Activated CD4-positive, alpha-beta T cell treated with anti-CD3 and anti-CD28 coated beads, Interleukin-2, amount 10 ng/mL, durations not matched to agents 24 days and 14 days (primary cell): ENCODE measurements around the gene POLD1. TPM values are rescaled to one million over a fixed set of nuclear protein-coding genes. Genes with fewer than 3 reads are reported as not detected.

Experiments used
- DNase-seq: peaks from one replicate; pipeline ENCODE4 v3.0.0; 2022
- H3K27ac Mint-ChIP-seq: one replicate; pipeline ENCODE4 v1.8.0; 2022; ENCODE audit warnings: mild to moderate bottlenecking, mixed read lengths
- H3K27me3 Mint-ChIP-seq: one replicate; pipeline ENCODE4 v1.8.0; 2022; ENCODE audit warnings: mixed read lengths
- H3K36me3 Mint-ChIP-seq: one replicate; pipeline ENCODE4 v1.8.0; 2022; ENCODE audit warnings: low read depth, mild to moderate bottlenecking, mixed read lengths
- H3K4me1 Mint-ChIP-seq: one replicate; pipeline ENCODE4 v1.8.0; 2021; ENCODE audit warnings: mixed read lengths
- H3K4me3 Mint-ChIP-seq: one replicate; pipeline ENCODE4 v1.8.0; 2022; ENCODE audit warnings: mild to moderate bottlenecking, moderate library complexity, mixed read lengths
- H3K9me3 Mint-ChIP-seq: one replicate; pipeline ENCODE4 v1.8.0; 2021; ENCODE audit warnings: mixed read lengths
- intact Hi-C: fragments of 100-400 bp; cut with micrococcal nuclease; formaldehyde crosslinking; loops from one replicate; pipeline ENCODE4 v1.15.1; 2023
- total RNA-seq: library from RNA; stranded (reverse); gene quantifications from 2 replicates; pipeline ENCODE4 v1.2.3, GENCODE V29; 2022

POLD1 gene
- total RNA-seq, 1 donor from 2014 or later, result 204 TPM

- Mint-ChIP-seq H3K27ac (peak overlapping the region; percentile 95), H3K4me1 (peaks cover 57% of the 10 kb centered on the region), H3K9me3 (peaks cover 10% of the 10 kb centered on the region), H3K36me3 (peaks cover 25% of the 10 kb centered on the region), H3K27me3 (no peaks in the 10 kb centered on the region), H3K4me3 (peak overlapping the region; percentile 90)
- peak; percentile 95 for DNase-seq
- intact Hi-C loops, result loop anchor here (5.0 kb wide), 2 partner anchors 74 to 199 kb away; partner anchors contain the start of gene MYBPC2
These were observed 25.4 kb upstream of the POLD1 start for GRCh38 chr19:50358483-50359327.

- intact Hi-C loops, result loop anchor here (5.0 kb wide), 2 partner anchors 73 to 198 kb away; partner anchors contain the start of gene MYBPC2
- H3K27me3 Mint-ChIP-seq, result no peaks in the 10 kb centered on the region
- peak overlapping the region; percentile 95 for H3K27ac Mint-ChIP-seq
These were observed 24.8 kb upstream of the POLD1 start for GRCh38 chr19:50359328-50359818.

GRCh38 chr19:50361290-50362029 is 22.7 kb upstream of the POLD1 start:
- Mint-ChIP-seq H3K4me3 (peak overlapping the region; percentile 72), H3K36me3 (peaks cover 30% of the 10 kb centered on the region), H3K27ac (peak overlapping the region; percentile 96), H3K27me3 (no peaks in the 10 kb centered on the region), H3K9me3 (peaks cover 10% of the 10 kb centered on the region), H3K4me1 (peaks cover 73% of the 10 kb centered on the region)
- intact Hi-C loops, result loop anchor here (10.0 kb wide), 1 partner anchor 363 kb away; the partner anchor contains the start of gene CLEC11A
- DNase-seq, result peak; percentile 74

More at GRCh38 chr19:50359328-50359818, 24.8 kb upstream of the POLD1 start:
- peaks cover 10% of the 10 kb centered on the region for H3K9me3 Mint-ChIP-seq
- peaks cover 60% of the 10 kb centered on the region for H3K4me1 Mint-ChIP-seq
- peaks cover 25% of the 10 kb centered on the region for H3K36me3 Mint-ChIP-seq
- peak; percentile 63 for DNase-seq
- peak overlapping the region; percentile 90 for H3K4me3 Mint-ChIP-seq

GRCh38 chr19:50362030-50362412 is 22.1 kb upstream of the POLD1 start:
- DNase-seq, result peak; percentile 59
- intact Hi-C loops, result loop anchor here (10.0 kb wide), 1 partner anchor 363 kb away; the partner anchor contains the start of gene CLEC11A
- Mint-ChIP-seq H3K9me3 (peaks cover 10% of the 10 kb centered on the region), H3K27ac (peak overlapping the region; percentile 96), H3K36me3 (peaks cover 30% of the 10 kb centered on the region), H3K27me3 (no peaks in the 10 kb centered on the region), H3K4me1 (peaks cover 71% of the 10 kb centered on the region), H3K4me3 (peak overlapping the region; percentile 72)

GRCh38 chr19:50362656-50363424 is 21.3 kb upstream of the POLD1 start:
- peak overlapping the region; percentile 96 for H3K27ac Mint-ChIP-seq
- H3K4me1 Mint-ChIP-seq, result peaks cover 73% of the 10 kb centered on the region
- peak overlapping the region; percentile 72 for H3K4me3 Mint-ChIP-seq
- peaks cover 10% of the 10 kb centered on the region for H3K9me3 Mint-ChIP-seq
- intact Hi-C loops, result loop anchor here (10.0 kb wide), 1 partner anchor 362 kb away; the partner anchor contains the start of gene CLEC11A
- H3K36me3 Mint-ChIP-seq, result peaks cover 32% of the 10 kb centered on the region
- no peaks in the 10 kb centered on the region for H3K27me3 Mint-ChIP-seq
- DNase-seq, result peak; percentile 73

GRCh38 chr19:50365434-50366306 is 18.5 kb upstream of the POLD1 start, which contains the start of gene NAPSA:
TSS of gene NAPSA (minus strand) at chr19:50365639. CDS start at chr19:50365621, 18 bp downstream.
- Mint-ChIP-seq H3K9me3 (peaks cover 6% of the 10 kb centered on the region), H3K4me1 (peaks cover 62% of the 10 kb centered on the region), H3K27me3 (no peaks in the 10 kb centered on the region), H3K4me3 (peak within 1 kb of the TSS; percentile 75), H3K27ac (peak within 1 kb of the TSS; percentile 94), H3K36me3 (peaks cover 20% of the 10 kb centered on the region)
- intact Hi-C loops, result loop anchor here (10.0 kb wide), 1 partner anchor 359 kb away; the partner anchor contains the start of gene CLEC11A
- peak; percentile 64 for DNase-seq

GRCh38 chr19:50368649-50369570 is 15.2 kb upstream of the POLD1 start:
- Mint-ChIP-seq H3K27me3 (no peaks in the 10 kb centered on the region), H3K4me1 (peaks cover 35% of the 10 kb centered on the region), H3K27ac (peak overlapping the region; percentile 93), H3K9me3 (no peaks in the 10 kb centered on the region), H3K4me3 (peak overlapping the region; percentile 95), H3K36me3 (peaks cover 8% of the 10 kb centered on the region)
- DNase-seq, result peak; percentile 94
- intact Hi-C loops, result loop anchor here (1.0 to 10.0 kb wide), 3 partner anchors 45 to 356 kb away; partner anchors contain the start of gene CLEC11A

- no peak for DNase-seq
- H3K4me1 Mint-ChIP-seq, result peaks cover 29% of the 10 kb centered on the region
These were observed 12.2 kb upstream of the POLD1 start for GRCh38 chr19:50371914-50372475.

GRCh38 chr19:50376166-50377050 is 7.7 kb upstream of the POLD1 start, which contains the start of gene NR1H2:
TSS of gene NR1H2 (plus strand) at chr19:50376457. CDS start at chr19:50377606, 1,149 bp downstream.
- intact Hi-C loops, result loop anchor here (1.0 kb wide), 4 partner anchors 8 to 135 kb away; partner anchors contain the start of genes EMC10, GARIN5A, JOSD2 and POLD1
- Mint-ChIP-seq H3K27ac (peak within 1 kb of the TSS; percentile 99), H3K9me3 (no peaks in the 10 kb centered on the region), H3K4me1 (peaks cover 16% of the 10 kb centered on the region), H3K36me3 (peaks cover 38% of the 10 kb centered on the region), H3K4me3 (peak within 1 kb of the TSS; percentile 97), H3K27me3 (no peaks in the 10 kb centered on the region)
- peak; percentile 99 for DNase-seq

More at GRCh38 chr19:50371914-50372475, 12.2 kb upstream of the POLD1 start:
- no peaks in the 10 kb centered on the region for H3K27me3 Mint-ChIP-seq
- no peak overlapping the region for H3K4me3 Mint-ChIP-seq
- intact Hi-C loops, result no loop called here
- no peak overlapping the region for H3K27ac Mint-ChIP-seq
- H3K36me3 Mint-ChIP-seq, result peaks cover 8% of the 10 kb centered on the region
- no peaks in the 10 kb centered on the region for H3K9me3 Mint-ChIP-seq

- intact Hi-C loops, result no loop called here
- peak; percentile 84 for DNase-seq
- Mint-ChIP-seq H3K36me3 (peaks cover 40% of the 10 kb centered on the region), H3K4me3 (peak overlapping the region; percentile 97), H3K4me1 (peaks cover 16% of the 10 kb centered on the region), H3K9me3 (no peaks in the 10 kb centered on the region), H3K27me3 (no peaks in the 10 kb centered on the region), H3K27ac (peak overlapping the region; percentile 85)
These were observed 7.1 kb upstream of the POLD1 start for GRCh38 chr19:50377051-50377461.
